BJ (cell line): ENCODE data around the gene HMGB3. TPM values are rescaled to one million over a fixed set of nuclear protein-coding genes. Genes with fewer than 3 reads are reported as not detected.

Source experiments
- CTCF ChIA-PET: fragments of 350-600 bp; formaldehyde crosslinking; extraction: SDS; loops from one replicate; lab custom pipeline; 2021; ENCODE audit warnings: antibody characterized with exemption, inconsistent platforms; lab: Yijun Ruan, JAX
- POLR2A ChIA-PET: fragments of 300-600 bp; sonication (Branson Sonifier 250); formaldehyde crosslinking; extraction: SDS; loops from one replicate; lab custom pipeline; 2021; ENCODE audit warnings: antibody characterized with exemption; lab: Charles Lee
- DNase-seq: peaks from one replicate; pipeline ENCODE4 v3.0.0-alpha.2; 2011; ENCODE audit warnings: low read depth
- H3K27me3 ChIP-seq: 2 replicates; pipeline ENCODE4 v1.6.0; 2011; ENCODE audit warnings: low read length; ENCODE audit not compliant: control insufficient read depth, insufficient read depth
- H3K36me3 ChIP-seq: 2 replicates; pipeline ENCODE4 v1.5.1; 2011; ENCODE audit warnings: low read length; ENCODE audit not compliant: control insufficient read depth, insufficient read depth
- H3K4me3 ChIP-seq: 2 replicates; pipeline ENCODE4 v1.5.1; 2011; ENCODE audit warnings: low read depth, mild to moderate bottlenecking, control low read depth, low read length
- polyA plus RNA-seq: library from polyadenylated mRNA; depleted of rRNA; stranded (reverse); fragments of >200 nt; gene quantifications from 2 replicates; pipeline ENCODE4 v1.2.3, GENCODE V29; 2011
- TF ChIP-seq, protein P1 (sequence below): IDR thresholded peaks from 2 replicates; pipeline ENCODE4 v1.5.1; 2011; ENCODE audit warnings: low read depth, mild to moderate bottlenecking, control low read depth, inconsistent platforms, low read length, moderate library complexity; ENCODE audit not compliant: insufficient read depth

HMGB3 gene
- polyA plus RNA-seq, 1 experiment = 8.1 TPM

DNA sequence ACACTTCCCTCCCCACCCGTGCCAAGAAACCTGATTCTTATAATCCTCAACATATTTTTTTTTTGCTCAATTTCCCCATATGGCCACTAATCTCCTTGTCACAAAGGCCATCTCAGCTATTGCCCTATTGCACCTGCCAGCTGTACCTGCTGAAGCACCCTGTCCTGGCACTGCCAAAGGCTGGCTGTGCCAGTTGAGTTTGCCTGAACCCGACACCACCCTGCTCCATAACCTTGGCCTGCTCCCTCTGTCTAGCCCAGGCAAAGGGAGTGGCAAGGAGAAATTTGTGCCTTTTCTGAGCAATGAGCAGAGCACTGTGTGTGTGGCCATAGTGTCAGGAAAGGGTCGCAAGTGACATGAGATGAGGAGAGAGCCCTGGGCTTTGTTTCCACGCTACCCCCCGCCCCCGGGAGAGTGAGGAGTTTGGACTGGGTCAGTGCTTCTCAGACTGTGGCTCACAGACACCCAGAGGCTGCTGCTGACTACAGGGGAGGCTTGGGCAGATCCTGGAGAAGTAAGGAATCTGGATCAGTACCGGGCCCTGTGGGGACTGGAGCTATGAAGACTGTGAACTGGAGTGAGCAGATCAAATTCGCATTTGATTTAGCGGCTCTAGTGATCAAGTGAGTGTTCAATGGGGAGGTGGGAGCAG lies 42.2 kb upstream of the HMGB3 start:
- Histone ChIP-seq H3K4me3 (no peak overlapping the region), H3K27me3 (no peaks in the 10 kb centered on the region), H3K36me3 (no peaks in the 10 kb centered on the region)
- no peak for DNase-seq
- ChIA-PET CTCF (no interaction called here), POLR2A (no interaction called here)
- TF ChIP-seq, protein P1, sequence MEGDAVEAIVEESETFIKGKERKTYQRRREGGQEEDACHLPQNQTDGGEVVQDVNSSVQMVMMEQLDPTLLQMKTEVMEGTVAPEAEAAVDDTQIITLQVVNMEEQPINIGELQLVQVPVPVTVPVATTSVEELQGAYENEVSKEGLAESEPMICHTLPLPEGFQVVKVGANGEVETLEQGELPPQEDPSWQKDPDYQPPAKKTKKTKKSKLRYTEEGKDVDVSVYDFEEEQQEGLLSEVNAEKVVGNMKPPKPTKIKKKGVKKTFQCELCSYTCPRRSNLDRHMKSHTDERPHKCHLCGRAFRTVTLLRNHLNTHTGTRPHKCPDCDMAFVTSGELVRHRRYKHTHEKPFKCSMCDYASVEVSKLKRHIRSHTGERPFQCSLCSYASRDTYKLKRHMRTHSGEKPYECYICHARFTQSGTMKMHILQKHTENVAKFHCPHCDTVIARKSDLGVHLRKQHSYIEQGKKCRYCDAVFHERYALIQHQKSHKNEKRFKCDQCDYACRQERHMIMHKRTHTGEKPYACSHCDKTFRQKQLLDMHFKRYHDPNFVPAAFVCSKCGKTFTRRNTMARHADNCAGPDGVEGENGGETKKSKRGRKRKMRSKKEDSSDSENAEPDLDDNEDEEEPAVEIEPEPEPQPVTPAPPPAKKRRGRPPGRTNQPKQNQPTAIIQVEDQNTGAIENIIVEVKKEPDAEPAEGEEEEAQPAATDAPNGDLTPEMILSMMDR = no peak

DNA sequence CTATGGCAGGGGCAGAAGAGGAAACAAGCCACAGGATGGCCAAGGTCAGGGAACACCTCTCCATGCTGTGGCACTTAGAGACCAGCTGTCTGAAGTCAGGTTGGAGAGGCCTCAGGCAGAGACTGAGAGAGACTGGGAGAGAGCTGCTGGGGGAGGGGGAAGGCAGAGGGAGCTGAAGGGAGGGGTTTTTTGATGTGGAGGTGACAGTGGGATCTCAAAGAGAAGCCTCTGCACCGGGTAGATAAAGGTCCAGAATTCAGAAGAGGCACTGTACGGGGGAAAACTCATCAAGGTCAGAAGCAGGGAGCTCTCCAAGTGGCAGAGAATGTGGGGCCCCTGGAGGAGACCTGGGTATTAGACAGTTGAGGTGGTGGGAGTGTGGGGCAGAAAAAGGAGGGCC lies 41.6 kb upstream of the HMGB3 start:
- Histone ChIP-seq H3K27me3 (no peaks in the 10 kb centered on the region), H3K36me3 (no peaks in the 10 kb centered on the region), H3K4me3 (no peak overlapping the region)
- TF ChIP-seq, protein P1 = no peak
- no peak for DNase-seq
- ChIA-PET POLR2A (no interaction called here), CTCF (no interaction called here)

- H3K27me3 ChIP-seq = no peaks in the 10 kb centered on the region
- TF ChIP-seq, protein P1 = no peak
- ChIA-PET CTCF (no interaction called here), POLR2A (no interaction called here)
- no peaks in the 10 kb centered on the region for H3K36me3 ChIP-seq
- no peak for DNase-seq
- no peak overlapping the region for H3K4me3 ChIP-seq
Measured at GRCh38 chrX:150942942-150943594, 40.1 kb upstream of the HMGB3 start.

DNA sequence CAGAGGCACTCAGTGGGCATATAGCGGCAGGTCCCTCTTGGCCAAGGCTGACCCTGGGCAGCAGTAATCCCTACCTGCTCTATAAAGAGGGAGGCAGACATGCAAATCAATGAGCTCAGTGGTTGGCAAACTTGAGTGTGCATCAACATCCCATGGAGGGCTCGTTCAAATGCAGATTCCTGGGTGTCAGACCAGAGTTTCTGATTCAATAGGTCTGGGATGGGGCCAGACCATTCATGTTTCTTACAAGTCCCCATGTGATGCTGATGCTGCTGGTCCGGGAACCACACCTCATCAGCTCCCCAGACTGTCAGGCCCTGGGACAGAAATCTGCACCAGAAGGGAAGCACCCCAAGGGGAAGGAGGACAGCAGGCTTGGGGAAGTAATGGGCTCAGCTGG lies 38.9 kb upstream of the HMGB3 start:
- ChIA-PET CTCF (no interaction called here), POLR2A (no interaction called here)
- TF ChIP-seq, protein P1 = no peak
- Histone ChIP-seq H3K27me3 (no peaks in the 10 kb centered on the region), H3K4me3 (no peak overlapping the region), H3K36me3 (no peaks in the 10 kb centered on the region)
- DNase-seq = no peak

DNA sequence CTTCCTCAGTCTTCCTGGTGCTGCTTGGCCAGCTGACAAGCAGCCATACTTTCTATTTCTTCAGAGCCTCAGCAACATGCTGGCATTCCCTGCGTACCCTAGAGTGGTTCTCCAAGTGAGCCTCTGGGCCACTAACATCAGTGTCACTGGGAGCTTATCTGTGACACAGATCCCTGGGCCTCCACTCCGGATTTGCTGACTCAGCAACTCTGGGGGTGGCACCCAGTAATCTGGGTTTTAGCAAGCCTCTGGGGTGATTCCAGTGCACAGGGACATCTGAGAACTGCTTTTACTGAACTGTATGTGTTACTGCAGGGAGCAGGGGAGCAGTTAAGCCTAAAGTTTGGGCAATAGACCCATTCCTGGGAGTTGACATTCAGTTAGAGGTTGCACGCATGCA lies 28.2 kb upstream of the HMGB3 start:
- ChIA-PET POLR2A (no interaction called here), CTCF (no interaction called here)
- H3K4me3 ChIP-seq = no peak overlapping the region
- H3K27me3 ChIP-seq = no peaks in the 10 kb centered on the region
- DNase-seq = no peak
- no peaks in the 10 kb centered on the region for H3K36me3 ChIP-seq
- TF ChIP-seq, protein P1 = no peak
